GM15510 (cell line): ENCODE measurements around the gene CPTP.

ENCODE experiments used
- POLR2A ChIP-seq: IDR thresholded peaks from 3 replicates; pipeline ENCODE4 v1.6.1; 2011; ENCODE audit warnings: borderline replicate concordance; ENCODE audit not compliant: insufficient read length; ENCODE audit errors: extremely low read depth

Gene CPTP

GRCh38 chr1:1297802-1298424, 26.7 kb upstream of the CPTP start:
- no peak for TF ChIP-seq POLR2A

GRCh38 chr1:1298861-1299685, 25.5 kb upstream of the CPTP start:
- TF ChIP-seq POLR2A: no peak

GRCh38 chr1:1299686-1300351, 24.8 kb upstream of the CPTP start:
- TF ChIP-seq POLR2A: no peak

- no peak for TF ChIP-seq POLR2A
Observed at GRCh38 chr1:1300352-1300739, 24.3 kb upstream of the CPTP start.

GRCh38 chr1:1302006-1302430, 22.6 kb upstream of the CPTP start:
- TF ChIP-seq POLR2A: no peak

GRCh38 chr1:1302951-1303509, 21.6 kb upstream of the CPTP start:
- TF ChIP-seq POLR2A: no peak

GRCh38 chr1:1303736-1304135, 20.9 kb upstream of the CPTP start:
- TF ChIP-seq POLR2A: no peak

- no peak for TF ChIP-seq POLR2A
Observed at GRCh38 chr1:1304331-1305299, 20.0 kb upstream of the CPTP start.

GRCh38 chr1:1305300-1306069, 19.1 kb upstream of the CPTP start:
- no peak for TF ChIP-seq POLR2A

- TF ChIP-seq POLR2A: no peak
Observed at GRCh38 chr1:1306070-1306660, 18.4 kb upstream of the CPTP start.

- TF ChIP-seq POLR2A: no peak
Observed at GRCh38 chr1:1306661-1307260, 17.8 kb upstream of the CPTP start.

GRCh38 chr1:1307261-1307922, 17.2 kb upstream of the CPTP start:
- peak; percentile 34 for TF ChIP-seq POLR2A

GRCh38 chr1:1307923-1308755, 16.5 kb upstream of the CPTP start, which contains the start of the genes ACAP3 and PUSL1:
Gene ACAP3 (minus strand): TSS chr1:1307930. CDS start chr1:1307815, 115 bp downstream.
Gene PUSL1 (plus strand): TSS chr1:1308597. CDS start chr1:1308644, 47 bp downstream.
- peak; percentile 75 for TF ChIP-seq POLR2A
